GM12878 (cell line): ENCODE data around the gene TMEM174. TPM values are rescaled to one million over a fixed set of nuclear protein-coding genes. Genes with fewer than 3 reads are reported as not detected.

ENCODE experiments used
- ATAC-seq: fragments of 200-7000 bp; cut with Tn5 transposase; 3 replicates; pipeline ENCODE4 v1.9.1; 2020; ENCODE audit warnings: mild to moderate bottlenecking, moderate library complexity
- BruUV-seq: library from RNA; stranded (reverse); fragments of 400-500 nt; replicated peaks from 2 replicates; lab custom pipeline; 2021; lab: Mats Ljungman, UMichigan
- CTCF ChIA-PET: fragments of 300-600 bp; sonication (Branson Sonifier 250); formaldehyde crosslinking; extraction: SDS; loops from one replicate; lab custom pipeline; 2021; ENCODE audit warnings: inconsistent platforms; lab: Yijun Ruan, JAX
- POLR2A ChIA-PET: fragments of 350-600 bp; formaldehyde crosslinking; extraction: SDS; loops from one replicate; lab custom pipeline; 2021; ENCODE audit warnings: inconsistent platforms; lab: Charles Lee
- RAD21 ChIA-PET: fragments of 300-600 bp; sonication (Branson Sonifier 250); formaldehyde crosslinking; loops from one replicate; lab custom pipeline; 2023; ENCODE audit warnings: antibody characterized with exemption; ENCODE audit not compliant: unreplicated experiment; lab: Charles Lee
- SMC1A ChIA-PET: fragments of 300-600 bp; sonication (Branson Sonifier 250); formaldehyde crosslinking; loops from one replicate; lab custom pipeline; 2023; ENCODE audit not compliant: unreplicated experiment, uncharacterized antibody; lab: Charles Lee
- DNase-seq: peaks from one replicate; pipeline ENCODE4 v3.0.0-alpha.2; 2011; ENCODE audit warnings: low read depth, low spot score
- FAIRE-seq: peaks from 3 replicates; lab custom pipeline; 2011; peaks lifted over from hg19 to GRCh38; lab: Jason Lieb, UNC
- H2AFZ ChIP-seq: 2 replicates; pipeline ENCODE4 v1.6.0; 2011; ENCODE audit warnings: low read depth, low read length, control low read depth; ENCODE audit not compliant: control insufficient read depth
- H3K27ac ChIP-seq: 2 replicates; pipeline ENCODE4 v1.5.1; 2011; ENCODE audit warnings: control low read depth; ENCODE audit not compliant: control insufficient read depth, insufficient read depth
- H3K27me3 ChIP-seq, 2 experiments: replicated peaks in 1 of 2; 2 replicates each; pipeline versions ENCODE4 v1.6.0 to v1.6.1; 2011; ENCODE audit warnings: low read length in 1 of 2; ENCODE audit not compliant: control insufficient read depth in 2 of 2, insufficient read depth in 2 of 2
- H3K36me3 ChIP-seq, 2 experiments: 2 replicates each; pipeline ENCODE4 v1.5.1; 2011; ENCODE audit warnings: low read length in 1 of 2; ENCODE audit not compliant: control insufficient read depth in 2 of 2, insufficient read depth in 2 of 2
- H3K4me1 ChIP-seq: 2 replicates; pipeline ENCODE4 v1.6.1; 2011; ENCODE audit warnings: mild to moderate bottlenecking, low read length, moderate library complexity, mixed read lengths; ENCODE audit not compliant: control insufficient read depth, insufficient read depth
- H3K4me2 ChIP-seq: 2 replicates; pipeline ENCODE4 v1.6.0; 2011; ENCODE audit warnings: control low read depth; ENCODE audit not compliant: control insufficient read depth, insufficient read depth
- H3K4me3 ChIP-seq: fragments of 200-600 bp; sonication (generic); 2 replicates; pipeline ENCODE4 v1.5.1; 2016
- H3K79me2 ChIP-seq: 2 replicates; pipeline ENCODE4 v1.6.0; 2011; ENCODE audit warnings: low read length; ENCODE audit not compliant: control insufficient read depth, insufficient read depth
- H3K9ac ChIP-seq: 2 replicates; pipeline ENCODE4 v1.8.0; 2011; ENCODE audit warnings: low read length, control low read depth, mixed read lengths; ENCODE audit not compliant: control insufficient read depth, insufficient read depth
- H3K9me3 ChIP-seq: replicated peaks from 3 replicates; pipeline ENCODE4 v1.5.1; 2011; ENCODE audit warnings: mild to moderate bottlenecking, low read length; ENCODE audit not compliant: control insufficient read depth, insufficient read depth
- H4K20me1 ChIP-seq: 2 replicates; pipeline ENCODE4 v1.6.0; 2011; ENCODE audit not compliant: control insufficient read depth, insufficient read depth
- E2F4 ChIP-seq: IDR thresholded peaks from 2 replicates; pipeline ENCODE4 v1.6.1; 2012; ENCODE audit warnings: low read depth, low read length, improper control_type of control experiment
- HDAC6 ChIP-seq: fragments of 200-600 bp; sonication (generic); IDR thresholded peaks from one replicate; pipeline ENCODE4 v1.8.0; 2017; ENCODE audit warnings: antibody characterized with exemption; ENCODE audit not compliant: unreplicated experiment
- JUNB ChIP-seq: IDR thresholded peaks from 2 replicates; pipeline ENCODE4 v1.6.1; 2016; ENCODE audit warnings: antibody characterized with exemption, mild to moderate bottlenecking
- RFX5 ChIP-seq: IDR thresholded peaks from 2 replicates; pipeline ENCODE4 v1.6.1; 2011; ENCODE audit warnings: low read depth, low read length, improper control_type of control experiment
- SUZ12 ChIP-seq: fragments of 200-600 bp; sonication (generic); IDR thresholded peaks from one replicate; pipeline ENCODE4 v1.6.1; 2018; ENCODE audit warnings: antibody characterized with exemption, mild to moderate bottlenecking; ENCODE audit not compliant: unreplicated experiment
- YY1 ChIP-seq: IDR thresholded peaks from 2 replicates; pipeline ENCODE4 v1.6.1; 2011; ENCODE audit warnings: low read depth, mild to moderate bottlenecking, low read length
- WGBS: methylation state at CpG from one replicate; pipeline ENCODE4 v1.1.6; 2016; ENCODE audit warnings: low lambda C conversion rate; ENCODE audit not compliant: insufficient replicate concordance, insufficient coverage; ENCODE audit errors: missing lambda C conversion rate; 5-methylcytosine and 5-hydroxymethylcytosine counted together
- in situ Hi-C: fragments of 300-500 bp; cut with MboI; formaldehyde crosslinking; loops from 9 replicates; pipeline ENCODE4 v1.14.3; 2018; ENCODE audit warnings: mixed read lengths
- intact Hi-C: fragments of 100-400 bp; cut with micrococcal nuclease; formaldehyde crosslinking; loops from one replicate; pipeline ENCODE4 v1.14.2; 2022; ENCODE audit not compliant: unreplicated experiment
- polyA plus RNA-seq, 11 experiments: library from polyadenylated mRNA; depleted of rRNA in 4 of 11; unstranded in 6 of 11; stranded (reverse) in 5 of 11; fragments of >200 nt; fragmentation: Nextera tagmentation in 4 of 11; fragmentation: Illumina TruSeq in 1 of 11; extraction: Ambion mirVana in 4 of 11; extraction: Trizol in 1 of 11; gene quantifications; 1 replicate in 1 of 11; 2 replicates in 10 of 11; pipeline versions ENCODE4 v1.2.1 to v1.2.3, GENCODE V29; 2011 to 2016; ENCODE audit warnings: inconsistent platforms in 2 of 11, missing spikeins in 2 of 11, low read depth in 1 of 11
- total RNA-seq, 4 experiments: library from RNA; depleted of rRNA in 3 of 4; stranded (reverse); fragments of >200 nt in 3 of 4; fragmentation: Illumina TruSeq in 1 of 4; extraction: Trizol in 1 of 4; gene quantifications; 2 replicates each; pipeline versions ENCODE4 v1.2.1 to v1.2.3, GENCODE V29; 2013 to 2021

The TMEM174 gene
- total and polyA plus RNA-seq, 10 of the 15 experiments (the other 5 are each of a cell fraction or from before 2014, with no cell fraction given) = not detected

DNA sequence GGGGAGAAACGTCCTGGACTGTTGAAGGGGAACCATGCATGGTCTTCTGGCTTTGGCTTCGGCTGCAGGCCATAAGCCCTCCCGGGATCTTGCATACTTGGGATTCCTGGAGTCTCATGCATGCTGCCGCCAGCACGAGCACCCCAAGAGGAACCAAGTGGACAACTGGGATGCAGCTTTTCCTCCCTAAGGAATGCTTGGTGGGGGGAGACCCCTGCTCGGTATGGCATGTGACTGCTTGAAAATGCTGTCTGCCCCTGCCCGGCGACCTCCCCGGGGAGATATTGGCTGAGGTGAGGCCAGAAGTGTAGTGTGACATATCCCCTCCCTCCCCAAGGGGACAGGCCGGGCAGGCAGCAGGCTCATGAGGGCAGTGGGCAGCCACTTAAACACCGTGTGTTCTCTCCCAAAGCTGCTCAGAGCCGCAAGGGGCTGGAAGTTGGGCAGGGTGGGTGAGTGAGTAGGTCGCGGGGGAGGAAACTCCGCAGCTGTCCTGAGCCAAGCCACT lies 36.9 kb upstream of the TMEM174 start:
- ATAC-seq = no peak
- BruUV-seq = no TSS peak
- H3K27me3 ChIP-seq = peaks cover 0 to 2% of the 10 kb centered on the region in 2 experiments; a peak in 1 of 4 replicates
- no peaks in the 10 kb centered on the region for H4K20me1 ChIP-seq
- H3K9ac ChIP-seq = no peak overlapping the region
- ChIA-PET CTCF (no interaction called here), SMC1A (no interaction called here)
- H3K9me3 ChIP-seq = no peaks in the 10 kb centered on the region
- H3K36me3 ChIP-seq = no peaks in the 10 kb centered on the region
- no peak for TF ChIP-seq JUNB
- TF ChIP-seq HDAC6 = no peak
- TF ChIP-seq RFX5 = no peak
- TF ChIP-seq YY1 = no peak
- TF ChIP-seq E2F4 = no peak
- TF ChIP-seq SUZ12 = no peak
- TF ChIP-seq, all 136 proteins: peak for 0
- Histone ChIP-seq H3K4me3 (no peak overlapping the region), H3K27ac (no peak overlapping the region), H3K79me2 (no peaks in the 10 kb centered on the region), H2AFZ (no peak overlapping the region), H3K4me2 (no peak overlapping the region), H3K4me1 (no peaks in the 10 kb centered on the region)
- DNase-seq (no peak), FAIRE-seq (no peak)
- in situ Hi-C loops (no loop called here), intact Hi-C loops (no loop called here)
- POLR2A ChIA-PET = no interaction called here
- RAD21 ChIA-PET = no interaction called here
- 49% methylated on average over 14 of the region's 15 CpGs for whole genome bisulfite sequencing
